HEK293T (cell line): ENCODE measurements around the gene UGCG.

Experiments
- ARNT ChIP-seq: fragments of 450-650 bp; IDR thresholded peaks from 2 replicates; pipeline ENCODE4 v1.6.1; 2017; ENCODE audit warnings: mild to moderate bottlenecking
- BHLHE40 ChIP-seq: fragments of 450-650 bp; IDR thresholded peaks from 2 replicates; pipeline ENCODE4 v1.6.1; 2016; ENCODE audit warnings: mild to moderate bottlenecking, moderate library complexity, borderline replicate concordance
- ELF4 ChIP-seq: fragments of 450-650 bp; IDR thresholded peaks from 2 replicates; pipeline ENCODE4 v1.6.1; 2017; ENCODE audit warnings: antibody characterized with exemption
- FOXM1 ChIP-seq: fragments of 450-650 bp; IDR thresholded peaks from 2 replicates; pipeline ENCODE4 v1.6.1; 2017; ENCODE audit warnings: mild to moderate bottlenecking, borderline replicate concordance
- HDGF ChIP-seq: fragments of 450-650 bp; IDR thresholded peaks from 2 replicates; pipeline ENCODE4 v1.6.1; 2017; ENCODE audit warnings: antibody characterized with exemption, borderline replicate concordance
- LEF1 ChIP-seq: fragments of 450-650 bp; IDR thresholded peaks from 2 replicates; pipeline ENCODE4 v1.6.1; 2017; ENCODE audit warnings: mild to moderate bottlenecking, borderline replicate concordance
- PKNOX1 ChIP-seq: fragments of 450-650 bp; IDR thresholded peaks from 2 replicates; pipeline ENCODE4 v1.6.1; 2016
- SP1 ChIP-seq: fragments of 450-650 bp; IDR thresholded peaks from 2 replicates; pipeline ENCODE4 v1.6.1; 2017
- SUZ12 ChIP-seq: fragments of 450-650 bp; IDR thresholded peaks from 2 replicates; pipeline ENCODE4 v1.6.1; 2016; ENCODE audit warnings: mild to moderate bottlenecking
- TARDBP ChIP-seq: fragments of 450-650 bp; IDR thresholded peaks from 2 replicates; pipeline ENCODE4 v1.6.1; 2016

- TF ChIP-seq BHLHE40 (no peak), SP1 (no peak), SUZ12 (no peak), PKNOX1 (no peak), ELF4 (no peak), TARDBP (no peak), FOXM1 (no peak), HDGF (no peak), LEF1 (no peak), ARNT (no peak)
These were observed 47.7 kb downstream of the UGCG start for GRCh38 chr9:111944241-111944866.
